Measurements from ENCODE around the gene DGUOK. TPM values are rescaled to one million over a fixed set of nuclear protein-coding genes. Genes with fewer than 3 reads are reported as not detected.

The DGUOK gene
- total and polyA plus RNA-seq, 5 donors, result 20.2 to 47.4 (median 26.7) TPM

GRCh38 chr2:73913414-73914054 is 13.1 kb upstream of the DGUOK start:
- ATAC-seq, result no peak
- H3K27ac ChIP-seq (ENCODE audit: low read length), result no peak overlapping the region
- H3K4me1 ChIP-seq (ENCODE audit: control insufficient read depth, insufficient read depth, low read length), result no peaks in the 10 kb centered on the region
- H3K9me3 ChIP-seq (ENCODE audit: control insufficient read depth, low read length), result no peaks in the 10 kb centered on the region
- H3K4me3 ChIP-seq (ENCODE audit: low read length), result no peak overlapping the region
- WGBS, result 90% methylated on average over 8 of the region's 8 CpGs
- H3K27me3 ChIP-seq (ENCODE audit: control insufficient read depth, insufficient read depth), result no peaks in the 10 kb centered on the region
- DNase-seq, result no peak
- intact Hi-C loops (cut with DNase I), result no loop called here

GRCh38 chr2:73914667-73915066 is 12.0 kb upstream of the DGUOK start:
- ATAC-seq (no peak), DNase-seq (no peak)
- no peaks in the 10 kb centered on the region for H3K27me3 ChIP-seq (ENCODE audit: control insufficient read depth, insufficient read depth)
- H3K9me3 ChIP-seq (ENCODE audit: control insufficient read depth, low read length), result no peaks in the 10 kb centered on the region
- no peak overlapping the region for H3K4me3 ChIP-seq (ENCODE audit: low read length)
- H3K4me1 ChIP-seq (ENCODE audit: control insufficient read depth, insufficient read depth, low read length), result no peaks in the 10 kb centered on the region
- 85% methylated on average over 4 of the region's 4 CpGs for WGBS
- H3K27ac ChIP-seq (ENCODE audit: low read length), result no peak overlapping the region
- intact Hi-C loops (cut with DNase I), result no loop called here

- Histone ChIP-seq H3K27me3 (ENCODE audit: control insufficient read depth, insufficient read depth) (no peaks in the 10 kb centered on the region), H3K27ac (ENCODE audit: low read length) (no peak overlapping the region), H3K4me3 (ENCODE audit: low read length) (no peak overlapping the region), H3K4me1 (ENCODE audit: control insufficient read depth, insufficient read depth, low read length) (no peaks in the 10 kb centered on the region), H3K9me3 (ENCODE audit: control insufficient read depth, low read length) (no peaks in the 10 kb centered on the region)
- intact Hi-C loops (cut with DNase I), result no loop called here
- no peak for DNase-seq
- WGBS, result 90% methylated on average over 5 of the region's 5 CpGs
- ATAC-seq, result no peak
Measured at GRCh38 chr2:73915437-73915993, 11.2 kb upstream of the DGUOK start.

DNA sequence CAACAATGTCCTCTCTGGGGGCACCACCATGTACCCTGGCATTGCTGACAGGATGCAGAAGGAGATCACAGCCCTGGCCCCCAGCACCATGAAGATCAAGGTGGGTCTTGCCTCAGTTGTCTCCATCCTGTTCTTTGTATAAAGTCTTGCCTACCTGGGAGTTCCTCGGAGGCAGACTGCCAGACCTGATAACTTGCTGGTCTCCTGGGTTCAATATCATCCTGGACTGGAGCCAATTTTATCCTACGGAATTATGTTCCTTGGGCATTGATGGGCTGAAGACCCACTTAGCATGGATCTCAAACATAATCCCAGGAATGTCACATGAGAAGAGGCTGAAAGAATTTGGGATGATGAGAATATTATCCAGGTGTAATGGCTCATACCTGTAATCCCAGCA is 10.0 kb upstream of the DGUOK start:
- intact Hi-C loops (cut with DNase I), result no loop called here
- H3K27me3 ChIP-seq (ENCODE audit: control insufficient read depth, insufficient read depth), result no peaks in the 10 kb centered on the region
- H3K4me1 ChIP-seq (ENCODE audit: control insufficient read depth, insufficient read depth, low read length), result no peaks in the 10 kb centered on the region
- ATAC-seq (no peak), DNase-seq (no peak)
- no peaks in the 10 kb centered on the region for H3K9me3 ChIP-seq (ENCODE audit: control insufficient read depth, low read length)
- 39% methylated on average over 2 of the region's 2 CpGs for WGBS
- H3K4me3 ChIP-seq (ENCODE audit: low read length), result no peak overlapping the region
- H3K27ac ChIP-seq (ENCODE audit: low read length), result no peak overlapping the region

DNA sequence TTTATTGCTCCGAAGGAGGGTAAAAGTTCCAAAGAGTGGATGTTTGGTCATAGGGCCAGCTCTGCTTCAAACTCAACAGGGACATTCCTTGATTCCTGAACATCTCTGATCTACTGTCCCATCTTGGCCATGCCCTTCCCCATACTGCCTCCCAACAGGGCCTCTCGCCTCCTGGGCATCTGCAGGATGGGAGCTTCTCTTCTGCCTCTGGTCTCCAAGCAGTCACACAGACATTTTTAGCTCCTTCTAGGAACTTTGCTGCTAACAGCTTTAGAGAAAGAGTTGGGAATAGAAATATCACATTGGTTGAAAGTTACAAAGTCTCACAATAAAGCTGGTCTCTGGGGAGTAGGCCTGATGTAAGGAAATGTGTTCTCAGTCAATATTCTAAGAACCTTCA is 9.4 kb upstream of the DGUOK start:
- no peaks in the 10 kb centered on the region for H3K4me1 ChIP-seq (ENCODE audit: control insufficient read depth, insufficient read depth, low read length)
- WGBS, result 47% methylated on average over 2 of the region's 2 CpGs
- no peaks in the 10 kb centered on the region for H3K27me3 ChIP-seq (ENCODE audit: control insufficient read depth, insufficient read depth)
- H3K4me3 ChIP-seq (ENCODE audit: low read length), result no peak overlapping the region
- H3K27ac ChIP-seq (ENCODE audit: low read length), result no peak overlapping the region
- intact Hi-C loops (cut with DNase I), result no loop called here
- no peaks in the 10 kb centered on the region for H3K9me3 ChIP-seq (ENCODE audit: control insufficient read depth, low read length)
- ATAC-seq (no peak), DNase-seq (no peak)

GRCh38 chr2:73917696-73918207 is 8.9 kb upstream of the DGUOK start:
- no peak for ATAC-seq
- H3K4me1 ChIP-seq (ENCODE audit: control insufficient read depth, insufficient read depth, low read length), result no peaks in the 10 kb centered on the region
- H3K27me3 ChIP-seq (ENCODE audit: control insufficient read depth, insufficient read depth), result no peaks in the 10 kb centered on the region
- intact Hi-C loops (cut with DNase I), result no loop called here
- no peak overlapping the region for H3K27ac ChIP-seq (ENCODE audit: low read length)
- no peaks in the 10 kb centered on the region for H3K9me3 ChIP-seq (ENCODE audit: control insufficient read depth, low read length)
- DNase-seq, result no peak
- no peak overlapping the region for H3K4me3 ChIP-seq (ENCODE audit: low read length)
- 76% methylated on average over 4 of the region's 4 CpGs for whole genome bisulfite sequencing

GRCh38 chr2:73918856-73919255 is 7.8 kb upstream of the DGUOK start:
- WGBS, result 89% methylated on average over 3 of the region's 3 CpGs
- no peak for DNase-seq
- no peaks in the 10 kb centered on the region for H3K9me3 ChIP-seq (ENCODE audit: control insufficient read depth, low read length)
- intact Hi-C loops (cut with DNase I), result no loop called here
- no peaks in the 10 kb centered on the region for H3K4me1 ChIP-seq (ENCODE audit: control insufficient read depth, insufficient read depth, low read length)
- no peak for ATAC-seq
- H3K27me3 ChIP-seq (ENCODE audit: control insufficient read depth, insufficient read depth), result no peaks in the 10 kb centered on the region
- no peak overlapping the region for H3K4me3 ChIP-seq (ENCODE audit: low read length)
- no peak overlapping the region for H3K27ac ChIP-seq (ENCODE audit: low read length)

DNA sequence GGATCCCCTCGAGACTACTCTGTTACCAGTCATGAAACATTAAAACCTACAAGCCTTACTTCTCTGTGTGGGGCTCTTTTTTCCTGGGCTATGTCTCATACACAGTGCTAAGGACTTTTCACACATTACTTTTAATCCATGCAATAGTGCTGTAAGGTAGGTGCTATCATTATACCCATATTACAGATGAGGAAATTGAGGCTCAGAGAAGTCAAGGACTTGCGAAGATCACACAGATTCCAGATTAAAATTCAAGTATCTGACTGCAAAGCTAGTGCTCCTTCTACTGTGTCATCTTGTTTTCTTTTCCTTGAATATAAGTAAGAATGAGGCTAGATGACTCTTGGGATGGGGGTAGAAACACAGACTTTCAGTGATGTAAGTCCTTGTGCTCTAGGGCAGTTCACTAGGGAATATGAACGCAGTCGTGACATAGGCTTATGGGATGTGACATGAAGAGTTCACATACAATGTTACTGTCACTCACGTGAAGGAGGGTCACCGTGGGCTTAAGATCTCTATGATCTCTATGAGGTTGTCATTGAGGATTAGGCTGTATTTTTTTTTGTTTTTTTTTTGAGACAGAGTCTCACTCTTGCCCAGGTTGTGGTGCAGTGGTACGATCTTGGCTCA is 7.0 kb upstream of the DGUOK start:
- WGBS, result 86% methylated on average over 7 of the region's 7 CpGs
- no peaks in the 10 kb centered on the region for H3K27me3 ChIP-seq (ENCODE audit: control insufficient read depth, insufficient read depth)
- no peaks in the 10 kb centered on the region for H3K9me3 ChIP-seq (ENCODE audit: control insufficient read depth, low read length)
- no peak for DNase-seq
- no peak for ATAC-seq
- intact Hi-C loops (cut with DNase I), result loop anchor here in 2 of 4 donors (10.0 kb wide), 2 partner anchors 65 to 95 kb away; partner anchors contain the start of genes STAMBP (in 1 of the 2) and TET3 (in 1 of the 2)
- no peak overlapping the region for H3K4me3 ChIP-seq (ENCODE audit: low read length)
- no peaks in the 10 kb centered on the region for H3K4me1 ChIP-seq (ENCODE audit: control insufficient read depth, insufficient read depth, low read length)
- H3K27ac ChIP-seq (ENCODE audit: low read length), result no peak overlapping the region

GRCh38 chr2:73920577-73921545 is 5.8 kb upstream of the DGUOK start:
- DNase-seq (peak in 2 of 3 donors; percentile 22 to 47), ATAC-seq (peak in 1 of 2 donors; percentile 55)
- WGBS, result 41% methylated on average over 12 of the region's 12 CpGs
- no peak overlapping the region for H3K27ac ChIP-seq (ENCODE audit: low read length)
- no peaks in the 10 kb centered on the region for H3K9me3 ChIP-seq (ENCODE audit: control insufficient read depth, low read length)
- no peak overlapping the region for H3K4me3 ChIP-seq (ENCODE audit: low read length)
- intact Hi-C loops (cut with DNase I), result loop anchor here in 2 of 4 donors (10.0 kb wide), 2 partner anchors 64 to 96 kb away; partner anchors contain the start of genes STAMBP (in 1 of the 2) and TET3 (in 1 of the 2)
- no peaks in the 10 kb centered on the region for H3K4me1 ChIP-seq (ENCODE audit: control insufficient read depth, insufficient read depth, low read length)
- no peaks in the 10 kb centered on the region for H3K27me3 ChIP-seq (ENCODE audit: control insufficient read depth, insufficient read depth)

DNA sequence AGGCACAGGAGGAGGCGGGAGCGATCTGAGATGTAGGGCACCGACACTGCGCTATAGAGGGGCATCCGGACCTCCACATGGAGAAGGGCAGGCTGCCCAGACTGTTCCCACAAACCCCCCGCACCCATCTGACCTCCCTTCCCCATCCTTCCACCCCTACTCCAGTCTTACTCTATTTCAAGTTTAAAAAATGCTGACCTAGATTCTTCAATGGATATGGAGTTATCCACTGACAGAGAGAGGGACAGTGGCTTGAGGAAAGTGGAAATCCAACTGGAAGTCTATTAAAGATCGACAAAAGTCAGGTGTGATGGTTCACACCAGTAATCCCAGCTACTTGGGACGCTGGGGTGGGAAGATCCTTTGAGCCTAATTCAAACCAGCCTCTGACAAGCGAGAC is 5.1 kb upstream of the DGUOK start:
- Histone ChIP-seq H3K9me3 (ENCODE audit: control insufficient read depth, low read length) (no peaks in the 10 kb centered on the region), H3K27ac (ENCODE audit: low read length) (no peak overlapping the region), H3K4me3 (ENCODE audit: low read length) (no peak overlapping the region), H3K27me3 (ENCODE audit: control insufficient read depth, insufficient read depth) (no peaks in the 10 kb centered on the region), H3K4me1 (ENCODE audit: control insufficient read depth, insufficient read depth, low read length) (no peaks in the 10 kb centered on the region)
- WGBS, result 82% methylated on average over 9 of the region's 9 CpGs
- ATAC-seq, result peak in 1 of 2 donors; percentile 15
- DNase-seq, result no peak
- intact Hi-C loops (cut with DNase I), result loop anchor here in 2 of 4 donors (10.0 kb wide), 2 partner anchors 63 to 97 kb away; partner anchors contain the start of genes STAMBP (in 1 of the 2) and TET3 (in 1 of the 2)

All from right cardiac atrium (tissue), 5 donors.